Mesodermal cell (in vitro differentiated cells): Measurements from ENCODE around the gene DAGLB.
A peak's percentile ranks its signal among the peaks of the same experiment; 100 is the strongest.

Experiments
- H3K27ac ChIP-seq: 2 replicates; pipeline ENCODE4 v1.7.0; 2013; ENCODE audit warnings: mild to moderate bottlenecking, low read depth, low read length, moderate library complexity; ENCODE audit not compliant: severe bottlenecking
- H3K36me3 ChIP-seq: 2 replicates; pipeline ENCODE4 v1.7.1; 2013; ENCODE audit warnings: mild to moderate bottlenecking, low read length, moderate library complexity; ENCODE audit not compliant: control insufficient read depth, insufficient read depth
- H3K4me1 ChIP-seq: one replicate; pipeline ENCODE4 v1.7.1; 2013; ENCODE audit warnings: mild to moderate bottlenecking, low read length; ENCODE audit not compliant: insufficient read depth, control insufficient read depth, poor library complexity, severe bottlenecking
- H3K4me3 ChIP-seq: 2 replicates; pipeline ENCODE4 v1.7.0; 2013; ENCODE audit warnings: low read length, control low read depth, mild to moderate bottlenecking; ENCODE audit not compliant: insufficient read depth, poor library complexity, severe bottlenecking; ENCODE audit errors: extremely low read depth
- H3K9me3 ChIP-seq: 2 replicates; pipeline ENCODE4 v1.7.1; 2013; ENCODE audit warnings: mild to moderate bottlenecking, low read length, moderate library complexity; ENCODE audit not compliant: control insufficient read depth
- WGBS, 2 experiments: methylation state at CpG; one replicate each; pipeline ENCODE4 v1.1.5; 2013; ENCODE audit warnings: missing lambda C conversion rate in 2 of 2; ENCODE audit not compliant: insufficient coverage in 2 of 2; 5-methylcytosine and 5-hydroxymethylcytosine counted together

DAGLB gene

DNA sequence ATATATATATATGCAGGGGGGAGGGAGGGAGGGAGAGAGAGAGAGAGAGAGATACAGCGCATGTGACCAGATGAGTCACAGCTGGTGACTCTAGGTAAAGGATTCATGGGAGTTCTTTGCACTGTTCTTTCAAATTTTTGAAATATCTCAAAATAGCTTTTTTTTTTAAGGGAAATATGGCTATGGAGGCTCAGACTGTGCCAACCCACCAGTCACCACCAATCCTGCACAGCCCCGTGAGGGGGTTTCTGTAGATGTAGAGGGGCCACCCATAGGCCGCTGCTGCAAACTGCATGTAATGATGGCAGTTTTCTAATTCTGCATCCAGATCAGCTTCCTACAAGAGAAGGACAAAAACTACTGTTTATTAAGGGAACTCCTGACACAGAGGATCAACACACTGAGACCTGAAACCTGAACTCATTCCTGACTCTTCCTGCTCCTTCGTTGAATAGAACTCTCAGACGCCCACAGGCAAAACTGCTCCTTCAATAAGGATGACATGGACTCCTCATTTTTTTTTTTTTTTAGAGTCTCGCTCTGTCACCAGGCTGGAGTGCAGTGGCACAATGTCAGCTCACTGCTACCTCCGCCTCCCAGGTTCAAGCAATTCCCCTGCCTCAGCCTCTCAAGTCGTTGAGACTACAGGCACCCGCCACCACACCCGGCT is 17.3 kb downstream of the DAGLB start:
- Histone ChIP-seq H3K27ac (no peak overlapping the region), H3K4me1 (no peaks in the 10 kb centered on the region), H3K36me3 (peaks cover 83% of the 10 kb centered on the region), H3K9me3 (no peaks in the 10 kb centered on the region), H3K4me3 (no peak overlapping the region)
- WGBS, 2 experiments: 91 to 97% methylated on average over 6 to 7 of the region's 10 CpGs

- Histone ChIP-seq H3K27ac (no peak overlapping the region), H3K4me1 (no peaks in the 10 kb centered on the region), H3K9me3 (peaks cover 6% of the 10 kb centered on the region), H3K36me3 (peaks cover 75% of the 10 kb centered on the region), H3K4me3 (no peak overlapping the region)
- 94 to 97% methylated on average over 15 of the region's 15 CpGs for WGBS, 2 experiments
Measured at GRCh38 chr7:6425948-6426347, 21.8 kb downstream of the DAGLB start.

- H3K4me1 ChIP-seq: no peaks in the 10 kb centered on the region
- peaks cover 85% of the 10 kb centered on the region for H3K36me3 ChIP-seq
- WGBS, 2 experiments: 94% methylated on average over 15 to 16 of the region's 18 CpGs
- H3K4me3 ChIP-seq: no peak overlapping the region
- H3K27ac ChIP-seq: no peak overlapping the region
- H3K9me3 ChIP-seq: peaks cover 6% of the 10 kb centered on the region
Measured at GRCh38 chr7:6423942-6424701, 23.6 kb downstream of the DAGLB start.

- peaks cover 78% of the 10 kb centered on the region for H3K36me3 ChIP-seq
- H3K4me3 ChIP-seq: no peak overlapping the region
- H3K27ac ChIP-seq: no peak overlapping the region
- no peaks in the 10 kb centered on the region for H3K4me1 ChIP-seq
- 95 to 96% methylated on average over 16 to 18 of the region's 18 CpGs for WGBS, 2 experiments
- peaks cover 6% of the 10 kb centered on the region for H3K9me3 ChIP-seq
Measured at GRCh38 chr7:6422926-6423632, 24.7 kb downstream of the DAGLB start.

DNA sequence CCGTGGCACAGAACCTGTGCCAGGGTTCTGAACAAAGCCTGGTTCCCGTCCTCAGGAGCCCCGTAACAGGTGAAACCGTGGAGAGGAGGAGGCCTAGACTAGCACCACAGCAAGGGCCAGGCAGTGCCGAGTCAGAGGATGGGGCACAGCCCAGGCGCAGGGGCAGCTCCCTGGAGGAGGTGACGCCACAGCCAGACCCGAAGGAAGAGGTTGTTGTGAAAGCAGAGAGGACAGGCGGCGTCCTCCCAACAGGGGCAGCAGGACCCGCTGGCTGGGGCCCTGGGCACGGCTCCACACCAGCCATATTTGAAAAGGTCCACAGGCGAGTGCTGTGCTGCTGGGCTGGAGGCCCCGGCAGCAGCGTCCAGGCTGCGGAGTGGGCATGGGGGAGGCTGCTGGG is 25.7 kb downstream of the DAGLB start:
- peaks cover 74% of the 10 kb centered on the region for H3K36me3 ChIP-seq
- H3K27ac ChIP-seq: no peak overlapping the region
- H3K9me3 ChIP-seq: peaks cover 6% of the 10 kb centered on the region
- H3K4me1 ChIP-seq: no peaks in the 10 kb centered on the region
- WGBS, 2 experiments: 94% methylated on average over 16 of the region's 16 CpGs
- H3K4me3 ChIP-seq: no peak overlapping the region

DNA sequence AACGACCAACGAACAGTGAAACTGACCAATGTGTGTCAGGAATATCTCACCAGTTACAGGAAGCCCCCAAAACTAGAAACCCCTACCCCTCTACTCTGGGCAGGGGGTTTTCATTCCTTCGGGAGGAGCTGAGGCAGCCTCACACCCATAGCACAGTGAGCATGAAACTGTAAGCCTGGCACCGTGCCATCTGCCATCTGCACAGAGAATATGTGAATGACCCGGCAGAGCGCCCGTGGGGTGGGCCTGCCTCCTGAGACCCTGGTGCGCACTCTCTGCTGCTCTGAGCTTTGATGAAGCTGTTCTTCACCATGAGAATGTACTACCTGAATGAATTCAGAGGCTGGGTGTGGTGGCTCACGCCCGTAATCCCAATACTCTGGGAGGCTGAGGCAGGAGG is 27.1 kb downstream of the DAGLB start:
- Histone ChIP-seq H3K27ac (no peak overlapping the region), H3K9me3 (peaks cover 6% of the 10 kb centered on the region), H3K36me3 (peaks cover 73% of the 10 kb centered on the region), H3K4me3 (no peak overlapping the region), H3K4me1 (no peaks in the 10 kb centered on the region)
- WGBS, 2 experiments: 95 to 98% methylated on average over 7 to 8 of the region's 10 CpGs

DNA sequence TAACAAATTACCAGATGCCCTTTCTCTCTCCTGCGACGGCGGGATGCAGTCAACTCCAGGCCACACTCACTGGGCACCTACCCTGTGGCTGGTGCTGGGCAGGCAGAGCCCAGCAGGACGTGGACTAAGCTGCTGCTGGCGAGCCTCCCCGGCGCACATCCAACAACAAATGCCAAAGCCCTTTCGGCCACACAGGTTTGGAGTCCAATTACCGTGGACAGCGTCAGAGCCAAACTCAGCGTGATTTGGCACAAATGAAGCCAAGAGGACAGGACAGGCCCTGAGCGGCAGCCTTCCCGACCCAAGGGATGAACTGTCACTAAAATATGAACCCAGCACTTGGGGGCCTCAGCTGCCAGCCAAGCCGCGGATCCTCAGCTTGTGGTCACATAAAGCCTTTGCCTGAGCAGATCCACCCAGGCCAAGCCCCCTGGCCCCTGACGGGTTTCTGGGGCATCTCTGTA is 28.4 kb downstream of the DAGLB start:
- no peak overlapping the region for H3K27ac ChIP-seq
- 96 to 97% methylated on average over 16 of the region's 16 CpGs for WGBS, 2 experiments
- H3K4me1 ChIP-seq: no peaks in the 10 kb centered on the region
- peaks cover 6% of the 10 kb centered on the region for H3K9me3 ChIP-seq
- no peak overlapping the region for H3K4me3 ChIP-seq
- peaks cover 73% of the 10 kb centered on the region for H3K36me3 ChIP-seq

GRCh38 chr7:6417408-6417807 is 30.3 kb downstream of the DAGLB start:
- no peak overlapping the region for H3K27ac ChIP-seq
- 100% methylated on average over 3 to 4 of the region's 5 CpGs for WGBS, 2 experiments
- H3K36me3 ChIP-seq: peaks cover 76% of the 10 kb centered on the region
- peaks cover 6% of the 10 kb centered on the region for H3K9me3 ChIP-seq
- no peak overlapping the region for H3K4me3 ChIP-seq
- H3K4me1 ChIP-seq: no peaks in the 10 kb centered on the region

DNA sequence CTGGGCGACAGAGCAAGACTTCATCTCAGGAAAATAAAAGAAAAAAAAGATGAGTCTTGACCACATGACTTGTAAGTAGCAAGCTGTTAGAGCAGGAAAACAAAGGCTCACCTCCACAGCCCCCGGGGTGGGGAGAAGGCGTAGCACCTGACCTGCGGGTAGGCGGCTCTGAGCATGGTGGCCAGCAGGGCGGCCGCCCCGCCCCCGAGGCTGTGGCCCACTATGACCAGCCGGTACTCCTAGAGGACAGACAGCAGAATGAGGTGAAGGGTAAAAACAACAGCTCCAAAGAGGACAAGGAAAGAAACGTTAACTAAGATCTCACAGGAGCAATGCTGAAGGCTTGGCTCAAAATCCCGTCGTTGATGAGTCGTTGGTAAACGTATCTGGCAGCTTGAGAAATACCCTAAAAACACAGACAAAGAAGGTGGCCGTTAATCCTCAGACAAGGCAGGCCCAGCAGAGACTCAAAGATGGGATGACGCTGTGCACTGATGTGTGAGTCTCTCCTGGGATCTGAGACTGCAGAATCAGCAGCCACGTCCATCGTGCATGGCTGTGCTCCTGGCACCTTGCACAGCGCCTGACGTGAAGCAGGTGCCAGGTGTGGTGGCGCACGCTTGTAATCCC is 31.1 kb downstream of the DAGLB start:
- H3K9me3 ChIP-seq: peaks cover 2% of the 10 kb centered on the region
- WGBS, 2 experiments: 83 to 86% methylated on average over 23 of the region's 23 CpGs
- no peaks in the 10 kb centered on the region for H3K4me1 ChIP-seq
- H3K36me3 ChIP-seq: peaks cover 76% of the 10 kb centered on the region
- peak overlapping the region; percentile 67 for H3K27ac ChIP-seq
- no peak overlapping the region for H3K4me3 ChIP-seq

- WGBS, 2 experiments: 96% methylated on average over 6 of the region's 10 CpGs; no CpG with 5 or more reads in 1 of the 2 experiments
- H3K4me3 ChIP-seq: no peak overlapping the region
- H3K27ac ChIP-seq: no peak overlapping the region
- no peaks in the 10 kb centered on the region for H3K9me3 ChIP-seq
- peaks cover 86% of the 10 kb centered on the region for H3K36me3 ChIP-seq
- H3K4me1 ChIP-seq: no peaks in the 10 kb centered on the region
Measured at GRCh38 chr7:6413637-6414036, 34.1 kb downstream of the DAGLB start.
